ENCODE data around the gene RAPGEF3. TPM values are rescaled to one million over a fixed set of nuclear protein-coding genes. Genes with fewer than 3 reads are reported as not detected.

Gene RAPGEF3
- total and polyA plus RNA-seq, 4 donors: 8.3 to 40.4 (median 18.9) TPM

- TF ChIP-seq CTCF (IDR thresholded peaks at IDR 0.05; ENCODE audit: control extremely low read depth, extremely low read depth): no peak
- ATAC-seq (ENCODE audit: insufficient read depth, low FRiP score) (no peak), DNase-seq (no peak)
- Histone ChIP-seq H3K9ac (ENCODE audit: insufficient read depth in 1 of 2, low read length in 2 of 2) (no peak overlapping the region), H3K4me3 (no peak overlapping the region), H3K4me1 (ENCODE audit: control insufficient read depth in 5 of 5, insufficient read depth in 5 of 5, low read length in 5 of 5) (no peaks in the 10 kb centered on the region), H3K9me3 (ENCODE audit: control insufficient read depth in 4 of 4, insufficient read depth in 3 of 4, low read length in 3 of 4) (no peaks in the 10 kb centered on the region), H3K27ac (ENCODE audit: low read depth in 1 of 2, low read length in 1 of 2) (no peak overlapping the region), H3K27me3 (ENCODE audit: control insufficient read depth in 3 of 3, insufficient read depth in 3 of 3, low read length in 2 of 3) (no peaks in the 10 kb centered on the region), H3K36me3 (ENCODE audit: control insufficient read depth in 4 of 4, insufficient read depth in 4 of 4, low read length in 4 of 4) (peaks cover 11 to 77% (median 43%) of the 10 kb centered on the region in 4 donors)
- WGBS, 2 donors: 90 to 91% methylated on average over 20 of the region's 20 CpGs
Observed at GRCh38 chr12:47783821-47784819, 25.4 kb upstream of the RAPGEF3 start.

- DNase-seq: no peak
- H3K36me3 ChIP-seq (ENCODE audit: control insufficient read depth in 4 of 4, insufficient read depth in 4 of 4, low read length in 4 of 4): peaks cover 11 to 69% (median 37%) of the 10 kb centered on the region in 4 donors
- no peak overlapping the region for H3K9ac ChIP-seq (ENCODE audit: insufficient read depth in 1 of 2, low read length in 2 of 2)
- H3K4me1 ChIP-seq (ENCODE audit: control insufficient read depth in 5 of 5, insufficient read depth in 5 of 5, low read length in 5 of 5): peaks cover 0 to 2% (median 0%) of the 10 kb centered on the region in 5 donors
- no peak for ATAC-seq (ENCODE audit: insufficient read depth, low FRiP score)
- H3K27me3 ChIP-seq (ENCODE audit: control insufficient read depth in 3 of 3, insufficient read depth in 3 of 3, low read length in 2 of 3): no peaks in the 10 kb centered on the region
- TF ChIP-seq CTCF (IDR thresholded peaks at IDR 0.05; ENCODE audit: control extremely low read depth, extremely low read depth): no peak
- H3K27ac ChIP-seq (ENCODE audit: low read depth in 1 of 2, low read length in 1 of 2): no peak overlapping the region
- H3K9me3 ChIP-seq (ENCODE audit: control insufficient read depth in 4 of 4, insufficient read depth in 3 of 4, low read length in 3 of 4): no peaks in the 10 kb centered on the region
- 83 to 86% methylated on average over 17 of the region's 17 CpGs for whole genome bisulfite sequencing, 2 donors
- H3K4me3 ChIP-seq: no peak overlapping the region
Observed at GRCh38 chr12:47783024-47783755, 24.5 kb upstream of the RAPGEF3 start.

- H3K9ac ChIP-seq (ENCODE audit: insufficient read depth in 1 of 2, low read length in 2 of 2): no peak overlapping the region
- no peak for ATAC-seq (ENCODE audit: insufficient read depth, low FRiP score)
Observed at GRCh38 chr12:47782372-47782770, 23.7 kb upstream of the RAPGEF3 start.

More at GRCh38 chr12:47782372-47782770, 23.7 kb upstream of the RAPGEF3 start:
- Histone ChIP-seq H3K27me3 (ENCODE audit: control insufficient read depth in 3 of 3, insufficient read depth in 3 of 3, low read length in 2 of 3) (no peaks in the 10 kb centered on the region), H3K4me3 (no peak overlapping the region), H3K36me3 (ENCODE audit: control insufficient read depth in 4 of 4, insufficient read depth in 4 of 4, low read length in 4 of 4) (peaks cover 11 to 61% (median 29%) of the 10 kb centered on the region in 4 donors), H3K27ac (ENCODE audit: low read depth in 1 of 2, low read length in 1 of 2) (peak overlapping the region in 1 of 2 donors; percentile 26), H3K9me3 (ENCODE audit: control insufficient read depth in 4 of 4, insufficient read depth in 3 of 4, low read length in 3 of 4) (no peaks in the 10 kb centered on the region), H3K4me1 (ENCODE audit: control insufficient read depth in 5 of 5, insufficient read depth in 5 of 5, low read length in 5 of 5) (peaks cover 0 to 7% (median 0%) of the 10 kb centered on the region in 5 donors)
- no peak for TF ChIP-seq CTCF (IDR thresholded peaks at IDR 0.05; ENCODE audit: control extremely low read depth, extremely low read depth)
- 69 to 71% methylated on average over 8 of the region's 8 CpGs for WGBS, 2 donors
- no peak for DNase-seq

All from lung (tissue), 12 donors.